ENCODE results near the gene APPL2.

The APPL2 gene

DNA sequence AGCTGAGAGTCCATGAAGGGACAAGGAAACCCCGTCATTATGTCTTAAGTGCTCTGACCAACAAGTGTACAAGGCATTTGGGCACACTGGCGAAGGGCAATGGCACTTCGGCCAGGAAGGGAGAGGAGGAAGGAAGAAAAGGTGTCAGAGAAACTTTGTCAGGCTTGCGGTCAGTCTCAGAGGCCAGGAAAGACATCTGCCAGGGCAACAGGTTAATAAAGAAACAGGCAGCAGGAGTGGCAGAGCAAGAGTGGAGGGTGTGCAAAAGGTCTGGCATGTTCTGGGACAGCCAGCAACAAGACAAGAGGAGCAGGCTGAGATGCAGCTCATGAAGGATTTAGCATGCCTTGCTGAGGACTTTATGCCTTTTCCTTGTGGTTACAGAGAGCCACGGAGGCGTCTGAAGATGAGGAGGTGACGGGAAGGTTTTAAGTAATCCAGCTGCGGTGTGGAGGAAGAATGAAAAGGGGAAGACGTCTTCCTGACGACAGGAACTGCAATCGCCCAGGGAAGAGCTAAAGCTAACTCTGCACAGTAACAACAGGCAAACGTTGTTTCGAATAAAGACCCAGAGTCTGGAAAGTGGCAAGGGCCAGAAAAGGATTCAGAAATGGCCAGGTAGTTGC, 13.1 kb downstream of the APPL2 start:
- no peak for DNase-seq (ENCODE audit: low read depth, low spot score)

GRCh38 chr12:105222284-105222655, 13.7 kb downstream of the APPL2 start:
- DNase-seq (ENCODE audit: low read depth, low spot score): no peak

- no peak for DNase-seq (ENCODE audit: low read depth, low spot score)
Measured at GRCh38 chr12:105221583-105222283, 14.2 kb downstream of the APPL2 start.

DNA sequence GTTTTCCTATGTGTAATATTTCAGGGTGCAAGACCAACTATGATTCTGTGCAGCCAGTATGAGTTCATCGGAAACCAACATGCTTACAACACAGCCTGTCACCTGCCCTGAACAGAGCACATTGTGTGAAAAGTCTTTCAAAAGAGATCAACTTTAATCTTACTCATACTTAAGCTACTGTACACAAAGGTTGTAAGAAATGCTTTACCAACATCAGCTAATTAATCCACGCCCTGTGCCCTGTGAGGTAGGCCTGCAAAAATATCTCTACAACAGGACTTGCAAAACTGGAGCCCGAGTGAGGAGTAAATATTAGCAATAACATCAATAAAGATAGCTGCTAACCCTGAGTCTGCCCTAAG, 15.1 kb downstream of the APPL2 start:
- no peak for DNase-seq (ENCODE audit: low read depth, low spot score)

- no peak for DNase-seq (ENCODE audit: low read depth, low spot score)
Measured at GRCh38 chr12:105220150-105220928, 15.6 kb downstream of the APPL2 start.

- DNase-seq (ENCODE audit: low read depth, low spot score): no peak
Measured at GRCh38 chr12:105219261-105220028, 16.5 kb downstream of the APPL2 start.

DNA sequence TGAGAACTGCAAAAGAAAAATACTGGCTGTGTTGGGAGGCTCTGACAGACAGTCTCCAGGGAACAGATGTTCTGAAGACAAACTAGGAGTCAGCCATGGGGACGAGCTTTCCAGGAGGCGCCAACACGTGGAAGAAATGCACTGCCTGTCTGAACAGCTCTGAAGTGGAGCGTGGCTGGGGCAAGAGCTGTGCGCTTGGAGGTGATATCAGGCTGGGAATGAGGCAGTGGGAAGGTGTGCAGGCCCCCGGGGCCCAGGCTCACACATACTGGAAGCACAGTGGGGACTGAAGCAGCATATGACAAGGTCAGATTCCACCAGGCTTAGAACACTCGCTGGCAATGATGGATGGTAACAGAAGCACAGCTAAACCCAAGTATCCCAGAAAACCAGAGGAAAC, 17.5 kb downstream of the APPL2 start:
- DNase-seq (ENCODE audit: low read depth, low spot score): no peak

- DNase-seq (ENCODE audit: low read depth, low spot score): no peak
Measured at GRCh38 chr12:105214670-105215375, 21.2 kb downstream of the APPL2 start.

- no peak for DNase-seq (ENCODE audit: low read depth, low spot score)
Measured at GRCh38 chr12:105214148-105214547, 21.8 kb downstream of the APPL2 start.

- DNase-seq (ENCODE audit: low read depth, low spot score): no peak
Measured at GRCh38 chr12:105212438-105212837, 23.5 kb downstream of the APPL2 start.

DNA sequence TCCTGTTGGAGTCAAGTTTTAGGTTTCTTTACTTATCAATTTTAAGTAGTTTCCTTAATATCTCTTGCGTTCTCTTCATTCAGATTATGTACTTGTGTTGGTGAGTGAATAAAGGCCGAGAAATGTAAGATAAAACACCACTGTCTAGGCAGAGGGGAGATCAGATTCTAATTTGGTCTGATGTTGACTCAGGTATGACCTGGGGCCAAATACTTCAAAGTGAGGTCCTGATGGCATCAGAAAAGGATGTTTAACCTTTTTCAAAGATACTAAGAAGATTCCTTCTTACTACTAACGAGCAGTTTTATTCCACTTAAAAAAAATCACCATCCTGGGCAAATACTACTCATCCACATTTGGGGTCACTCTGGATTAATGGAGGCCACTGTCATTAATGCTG, 26.9 kb downstream of the APPL2 start:
- DNase-seq (ENCODE audit: low read depth, low spot score): no peak

GRCh38 chr12:105206686-105207374, 29.1 kb downstream of the APPL2 start:
- DNase-seq (ENCODE audit: low read depth, low spot score): no peak

- DNase-seq (ENCODE audit: low read depth, low spot score): no peak
Measured at GRCh38 chr12:105205322-105206048, 30.5 kb downstream of the APPL2 start.

GRCh38 chr12:105204916-105205315, 31.1 kb downstream of the APPL2 start:
- DNase-seq (ENCODE audit: low read depth, low spot score): no peak

GRCh38 chr12:105204127-105204526, 31.8 kb downstream of the APPL2 start:
- no peak for DNase-seq (ENCODE audit: low read depth, low spot score)

- DNase-seq (ENCODE audit: low read depth, low spot score): no peak
Measured at GRCh38 chr12:105202202-105202601, 33.8 kb downstream of the APPL2 start.

DNA sequence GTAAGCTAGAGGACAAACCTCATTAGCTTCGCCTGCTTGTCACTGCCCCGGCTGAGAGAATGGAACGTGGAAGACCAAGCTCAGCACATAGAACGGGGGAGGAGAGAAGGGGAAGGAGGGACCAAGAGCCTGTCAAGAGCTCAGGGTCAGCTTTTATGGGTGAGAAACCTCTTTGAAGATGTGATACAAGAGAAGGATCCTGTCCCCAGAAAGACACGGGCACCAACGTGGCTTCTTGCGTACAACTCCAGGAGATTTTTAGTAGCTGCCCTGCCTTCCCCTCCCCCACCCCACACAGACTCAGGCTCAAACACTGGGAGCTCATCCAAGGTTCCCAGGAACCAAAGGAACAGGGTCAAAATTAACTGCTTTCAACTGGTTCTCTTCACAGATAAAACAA, 34.7 kb downstream of the APPL2 start:
- DNase-seq (ENCODE audit: low read depth, low spot score): no peak

DNA sequence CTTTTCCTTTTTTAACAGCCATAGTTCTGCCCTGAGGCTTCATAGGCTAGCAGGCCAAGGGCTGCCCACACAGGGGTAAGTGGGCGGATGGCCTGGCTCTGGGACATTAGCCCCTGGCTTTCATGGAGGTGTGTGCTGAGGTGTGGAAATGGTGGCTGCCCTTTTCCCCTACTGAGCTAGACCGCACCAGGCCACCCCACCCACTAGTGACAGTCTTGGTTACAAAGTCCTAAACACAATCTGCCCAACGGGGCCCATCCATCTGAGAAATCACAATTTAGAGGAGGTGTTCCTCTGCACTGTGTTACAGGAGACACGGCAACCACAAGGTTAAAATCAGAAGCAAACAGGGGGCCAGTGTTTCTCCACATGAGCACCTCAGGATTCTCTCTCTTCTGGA, 35.6 kb downstream of the APPL2 start:
- DNase-seq (ENCODE audit: low read depth, low spot score): no peak

GRCh38 chr12:105198961-105199360, 37.0 kb downstream of the APPL2 start:
- DNase-seq (ENCODE audit: low read depth, low spot score): no peak

GRCh38 chr12:105196090-105196489, 39.9 kb downstream of the APPL2 start:
- no peak for DNase-seq (ENCODE audit: low read depth, low spot score)
